WTC11 (cell line): ENCODE data around the gene SYT13. TPM values are rescaled to one million over a fixed set of nuclear protein-coding genes. Genes with fewer than 3 reads are reported as not detected.

Source experiments
- ATAC-seq: fragments of 200-7000 bp; cut with Tn5 transposase; 2 replicates; pipeline ENCODE4 v1.10.0; 2021; ENCODE audit warnings: mild to moderate bottlenecking, moderate library complexity
- CTCF ChIA-PET: fragments of 300-600 bp; sonication (Branson Sonifier 250); formaldehyde crosslinking; loops from one replicate; lab custom pipeline; 2021; ENCODE audit warnings: antibody characterized with exemption; lab: Charles Lee
- POLR2A ChIA-PET: fragments of 350-600 bp; sonication (Branson Sonifier 250); formaldehyde crosslinking; loops from one replicate; lab custom pipeline; 2021; ENCODE audit warnings: antibody characterized with exemption; lab: Charles Lee
- DNase-seq: peaks from one replicate; pipeline ENCODE4 v3.0.0; 2021; ENCODE audit warnings: low spot score
- H3K27ac Mint-ChIP-seq: 2 replicates; pipeline ENCODE4 v1.8.0; 2021; ENCODE audit warnings: mixed read lengths
- H3K27me3 Mint-ChIP-seq: 2 replicates; pipeline ENCODE4 v1.8.0; 2021; ENCODE audit warnings: low read depth, mild to moderate bottlenecking, moderate library complexity, mixed read lengths
- H3K36me3 Mint-ChIP-seq: 2 replicates; pipeline ENCODE4 v1.8.0; 2021; ENCODE audit warnings: mixed read lengths
- H3K4me1 Mint-ChIP-seq: 2 replicates; pipeline ENCODE4 v1.8.0; 2022; ENCODE audit warnings: mixed read lengths
- H3K4me3 Mint-ChIP-seq: 2 replicates; pipeline ENCODE4 v1.8.0; 2021; ENCODE audit warnings: mild to moderate bottlenecking, moderate library complexity, mixed read lengths
- H3K9me3 Mint-ChIP-seq: 2 replicates; pipeline ENCODE4 v1.8.0; 2021; ENCODE audit warnings: mixed read lengths
- CREB1 ChIP-seq: sonication (generic); formaldehyde crosslinking; IDR thresholded peaks from 2 replicates; pipeline ENCODE4 v1.8.0; 2023; ENCODE audit warnings: mild to moderate bottlenecking, missing genetic modification reagents
- FOXP1 ChIP-seq: sonication (generic); formaldehyde crosslinking; IDR thresholded peaks from 2 replicates; pipeline ENCODE4 v1.8.0; 2022; ENCODE audit warnings: missing genetic modification reagents, mild to moderate bottlenecking, moderate library complexity, borderline replicate concordance
- IRF2 ChIP-seq: sonication (generic); formaldehyde crosslinking; IDR thresholded peaks from 2 replicates; pipeline ENCODE4 v1.8.0; 2022; ENCODE audit warnings: low read depth, missing genetic modification reagents, borderline replicate concordance
- JUN ChIP-seq: sonication (generic); formaldehyde crosslinking; IDR thresholded peaks from 2 replicates; pipeline ENCODE4 v1.8.0; 2023; ENCODE audit warnings: mild to moderate bottlenecking, missing genetic modification reagents
- MYBL2 ChIP-seq: sonication (generic); formaldehyde crosslinking; IDR thresholded peaks from 2 replicates; pipeline ENCODE4 v1.8.1; 2023; ENCODE audit warnings: mild to moderate bottlenecking, moderate library complexity, missing genetic modification reagents
- NR2C2 ChIP-seq: sonication (generic); formaldehyde crosslinking; IDR thresholded peaks from 2 replicates; pipeline ENCODE4 v1.8.0; 2022; ENCODE audit warnings: mild to moderate bottlenecking, missing genetic modification reagents
- RORB ChIP-seq: fragments of 250-450 bp; sonication (Bioruptor Pico); IDR thresholded peaks from 2 replicates; pipeline ENCODE4 v1.9.0; 2021; ENCODE audit warnings: mild to moderate bottlenecking
- ZNF219 ChIP-seq: sonication (generic); formaldehyde crosslinking; IDR thresholded peaks from 2 replicates; pipeline ENCODE4 v1.8.0; 2023; ENCODE audit warnings: missing genetic modification reagents, mild to moderate bottlenecking, borderline replicate concordance
- ZNF232 ChIP-seq: sonication (generic); formaldehyde crosslinking; IDR thresholded peaks from 2 replicates; pipeline ENCODE4 v1.8.0; 2022; ENCODE audit warnings: mild to moderate bottlenecking, missing genetic modification reagents
- ZNF416 ChIP-seq: fragments of 250-450 bp; sonication (Bioruptor Pico); IDR thresholded peaks from 2 replicates; pipeline ENCODE4 v1.9.0; 2021; ENCODE audit warnings: mild to moderate bottlenecking, inconsistent platforms
- ZNF423 ChIP-seq: fragments of 250-450 bp; sonication (Bioruptor Pico); IDR thresholded peaks from 2 replicates; pipeline ENCODE4 v2.1.2; 2022; ENCODE audit warnings: mild to moderate bottlenecking, moderate library complexity
- total RNA-seq: library from RNA; stranded (reverse); gene quantifications from 3 replicates; pipeline ENCODE4 v1.2.3, GENCODE V29; 2021
- TF ChIP-seq, protein P1 (sequence below): fragments of 250-450 bp; sonication (Bioruptor Pico); IDR thresholded peaks from 2 replicates; pipeline ENCODE4 v2.1.2; 2022; ENCODE audit warnings: mild to moderate bottlenecking, moderate library complexity
- TF ChIP-seq, protein P2 (sequence below): sonication (generic); formaldehyde crosslinking; IDR thresholded peaks from 2 replicates; pipeline ENCODE4 v1.8.1; 2023; ENCODE audit warnings: mild to moderate bottlenecking, missing genetic modification reagents
- TF ChIP-seq, protein P3 (sequence below): sonication (generic); formaldehyde crosslinking; IDR thresholded peaks from 2 replicates; pipeline ENCODE4 v1.8.0; 2023; ENCODE audit warnings: mild to moderate bottlenecking, missing genetic modification reagents
- TF ChIP-seq, protein P4 (sequence below): sonication (generic); formaldehyde crosslinking; IDR thresholded peaks from 2 replicates; pipeline ENCODE4 v1.8.0; 2022; ENCODE audit warnings: mild to moderate bottlenecking, missing genetic modification reagents
- TF ChIP-seq, protein P5 (sequence below): sonication (generic); formaldehyde crosslinking; IDR thresholded peaks from 2 replicates; pipeline ENCODE4 v1.8.0; 2023; ENCODE audit warnings: missing genetic modification reagents
- TF ChIP-seq, protein P6 (sequence below): sonication (generic); formaldehyde crosslinking; IDR thresholded peaks from 2 replicates; pipeline ENCODE4 v1.8.0; 2022; ENCODE audit warnings: missing genetic modification reagents
- TF ChIP-seq, protein P7 (sequence below): fragments of 250-450 bp; sonication (Bioruptor Pico); IDR thresholded peaks from 2 replicates; pipeline ENCODE4 v1.9.0; 2021; ENCODE audit warnings: mild to moderate bottlenecking
- TF ChIP-seq, protein P8 (sequence below): sonication (generic); formaldehyde crosslinking; IDR thresholded peaks from 2 replicates; pipeline ENCODE4 v1.8.0; 2022; ENCODE audit warnings: mild to moderate bottlenecking, missing genetic modification reagents
- TF ChIP-seq, protein P9 (sequence below): sonication (generic); formaldehyde crosslinking; IDR thresholded peaks from 2 replicates; pipeline ENCODE4 v1.8.1; 2023; ENCODE audit warnings: mild to moderate bottlenecking, missing genetic modification reagents, moderate library complexity

Gene SYT13
- total RNA-seq, 1 experiment from 2014 or later, result 10.8 TPM

DNA sequence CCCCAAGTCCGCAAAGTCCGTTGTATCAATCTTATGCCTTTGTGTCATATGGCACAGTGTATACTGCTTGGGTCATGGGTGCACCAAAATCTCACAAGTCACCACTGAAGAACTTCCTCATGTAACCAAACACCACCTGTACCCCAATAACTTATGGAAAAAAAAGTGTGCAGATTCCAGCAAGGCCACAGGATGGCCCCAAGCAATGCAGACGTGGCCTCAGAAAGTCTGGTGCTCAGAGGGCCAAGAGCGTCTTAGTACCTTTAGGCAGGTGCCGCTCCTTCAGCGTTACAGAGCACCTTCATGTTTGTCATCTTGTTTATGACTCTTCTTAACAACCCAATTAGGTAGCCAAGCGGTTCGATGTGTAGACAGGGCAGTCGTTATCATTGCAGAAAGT, 74.4 kb downstream of the SYT13 start:
- peaks cover 21% of the 10 kb centered on the region for H3K4me1 Mint-ChIP-seq
- H3K9me3 Mint-ChIP-seq, result no peaks in the 10 kb centered on the region
- TF ChIP-seq, protein P1, sequence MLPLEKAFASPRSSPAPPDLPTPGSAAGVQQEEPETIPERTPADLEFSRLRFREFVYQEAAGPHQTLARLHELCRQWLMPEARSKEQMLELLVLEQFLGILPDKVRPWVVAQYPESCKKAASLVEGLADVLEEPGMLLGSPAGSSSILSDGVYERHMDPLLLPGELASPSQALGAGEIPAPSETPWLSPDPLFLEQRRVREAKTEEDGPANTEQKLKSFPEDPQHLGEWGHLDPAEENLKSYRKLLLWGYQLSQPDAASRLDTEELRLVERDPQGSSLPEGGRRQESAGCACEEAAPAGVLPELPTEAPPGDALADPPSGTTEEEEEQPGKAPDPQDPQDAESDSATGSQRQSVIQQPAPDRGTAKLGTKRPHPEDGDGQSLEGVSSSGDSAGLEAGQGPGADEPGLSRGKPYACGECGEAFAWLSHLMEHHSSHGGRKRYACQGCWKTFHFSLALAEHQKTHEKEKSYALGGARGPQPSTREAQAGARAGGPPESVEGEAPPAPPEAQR (CRISPR knock-in tag), result no peak
- TF ChIP-seq, protein P2, sequence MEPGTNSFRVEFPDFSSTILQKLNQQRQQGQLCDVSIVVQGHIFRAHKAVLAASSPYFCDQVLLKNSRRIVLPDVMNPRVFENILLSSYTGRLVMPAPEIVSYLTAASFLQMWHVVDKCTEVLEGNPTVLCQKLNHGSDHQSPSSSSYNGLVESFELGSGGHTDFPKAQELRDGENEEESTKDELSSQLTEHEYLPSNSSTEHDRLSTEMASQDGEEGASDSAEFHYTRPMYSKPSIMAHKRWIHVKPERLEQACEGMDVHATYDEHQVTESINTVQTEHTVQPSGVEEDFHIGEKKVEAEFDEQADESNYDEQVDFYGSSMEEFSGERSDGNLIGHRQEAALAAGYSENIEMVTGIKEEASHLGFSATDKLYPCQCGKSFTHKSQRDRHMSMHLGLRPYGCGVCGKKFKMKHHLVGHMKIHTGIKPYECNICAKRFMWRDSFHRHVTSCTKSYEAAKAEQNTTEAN (CRISPR knock-in tag), result no peak
- TF ChIP-seq MYBL2 (CRISPR knock-in tag) (no peak), ZNF232 (CRISPR knock-in tag) (no peak), ZNF423 (CRISPR knock-in tag) (no peak), ZNF219 (CRISPR knock-in tag) (no peak), FOXP1 (no peak), IRF2 (no peak), ZNF416 (CRISPR knock-in tag) (no peak)
- TF ChIP-seq, protein P3, sequence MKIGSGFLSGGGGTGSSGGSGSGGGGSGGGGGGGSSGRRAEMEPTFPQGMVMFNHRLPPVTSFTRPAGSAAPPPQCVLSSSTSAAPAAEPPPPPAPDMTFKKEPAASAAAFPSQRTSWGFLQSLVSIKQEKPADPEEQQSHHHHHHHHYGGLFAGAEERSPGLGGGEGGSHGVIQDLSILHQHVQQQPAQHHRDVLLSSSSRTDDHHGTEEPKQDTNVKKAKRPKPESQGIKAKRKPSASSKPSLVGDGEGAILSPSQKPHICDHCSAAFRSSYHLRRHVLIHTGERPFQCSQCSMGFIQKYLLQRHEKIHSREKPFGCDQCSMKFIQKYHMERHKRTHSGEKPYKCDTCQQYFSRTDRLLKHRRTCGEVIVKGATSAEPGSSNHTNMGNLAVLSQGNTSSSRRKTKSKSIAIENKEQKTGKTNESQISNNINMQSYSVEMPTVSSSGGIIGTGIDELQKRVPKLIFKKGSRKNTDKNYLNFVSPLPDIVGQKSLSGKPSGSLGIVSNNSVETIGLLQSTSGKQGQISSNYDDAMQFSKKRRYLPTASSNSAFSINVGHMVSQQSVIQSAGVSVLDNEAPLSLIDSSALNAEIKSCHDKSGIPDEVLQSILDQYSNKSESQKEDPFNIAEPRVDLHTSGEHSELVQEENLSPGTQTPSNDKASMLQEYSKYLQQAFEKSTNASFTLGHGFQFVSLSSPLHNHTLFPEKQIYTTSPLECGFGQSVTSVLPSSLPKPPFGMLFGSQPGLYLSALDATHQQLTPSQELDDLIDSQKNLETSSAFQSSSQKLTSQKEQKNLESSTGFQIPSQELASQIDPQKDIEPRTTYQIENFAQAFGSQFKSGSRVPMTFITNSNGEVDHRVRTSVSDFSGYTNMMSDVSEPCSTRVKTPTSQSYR, result no peak
- TF ChIP-seq, protein P4, sequence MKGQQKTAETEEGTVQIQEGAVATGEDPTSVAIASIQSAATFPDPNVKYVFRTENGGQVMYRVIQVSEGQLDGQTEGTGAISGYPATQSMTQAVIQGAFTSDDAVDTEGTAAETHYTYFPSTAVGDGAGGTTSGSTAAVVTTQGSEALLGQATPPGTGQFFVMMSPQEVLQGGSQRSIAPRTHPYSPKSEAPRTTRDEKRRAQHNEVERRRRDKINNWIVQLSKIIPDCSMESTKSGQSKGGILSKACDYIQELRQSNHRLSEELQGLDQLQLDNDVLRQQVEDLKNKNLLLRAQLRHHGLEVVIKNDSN (CRISPR knock-in tag), result no peak
- TF ChIP-seq, protein P5, sequence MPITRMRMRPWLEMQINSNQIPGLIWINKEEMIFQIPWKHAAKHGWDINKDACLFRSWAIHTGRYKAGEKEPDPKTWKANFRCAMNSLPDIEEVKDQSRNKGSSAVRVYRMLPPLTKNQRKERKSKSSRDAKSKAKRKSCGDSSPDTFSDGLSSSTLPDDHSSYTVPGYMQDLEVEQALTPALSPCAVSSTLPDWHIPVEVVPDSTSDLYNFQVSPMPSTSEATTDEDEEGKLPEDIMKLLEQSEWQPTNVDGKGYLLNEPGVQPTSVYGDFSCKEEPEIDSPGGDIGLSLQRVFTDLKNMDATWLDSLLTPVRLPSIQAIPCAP (CRISPR knock-in tag), result no peak
- H3K27me3 Mint-ChIP-seq, result no peaks in the 10 kb centered on the region
- no peak for DNase-seq
- ChIA-PET POLR2A (no interaction called here), CTCF (interaction anchor here (1.1 to 2.6 kb wide), 3 partner anchors 30 to 101 kb away, joined by 5 to 16 read pairs (median 15); no protein-coding TSS in a partner anchor)
- H3K27ac Mint-ChIP-seq, result peak overlapping the region; percentile 55; the same call in 1 of the 2 replicates
- H3K4me3 Mint-ChIP-seq, result no peak overlapping the region
- no peaks in the 10 kb centered on the region for H3K36me3 Mint-ChIP-seq
- no peak for ATAC-seq

DNA sequence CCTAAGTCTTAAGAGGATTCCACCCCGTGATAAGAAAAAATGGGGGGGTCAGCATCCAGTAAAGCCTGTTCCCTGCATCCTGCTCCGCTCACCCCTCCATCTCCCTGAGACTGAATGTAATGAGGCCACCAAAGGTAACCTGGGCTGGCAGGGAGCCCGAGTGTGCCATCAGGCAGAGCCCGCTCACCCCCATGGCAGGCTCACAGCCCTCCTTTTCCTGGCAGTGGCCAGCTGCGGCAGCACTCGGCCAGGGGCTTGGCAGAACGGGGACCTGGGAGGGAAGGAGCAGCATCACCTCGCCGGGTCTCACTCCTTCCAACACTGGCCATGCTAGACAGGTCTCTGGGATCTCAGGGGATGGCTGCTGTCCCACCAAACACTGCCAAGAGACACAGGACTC, 75.3 kb downstream of the SYT13 start:
- Mint-ChIP-seq H3K36me3 (no peaks in the 10 kb centered on the region), H3K4me1 (peaks cover 21% of the 10 kb centered on the region), H3K4me3 (no peak overlapping the region), H3K27ac (no peak overlapping the region), H3K27me3 (no peaks in the 10 kb centered on the region), H3K9me3 (no peaks in the 10 kb centered on the region)
- POLR2A ChIA-PET, result no interaction called here
- CTCF ChIA-PET, result interaction anchor here (0.6 to 3.8 kb wide), 8 partner anchors 22 to 284 kb away, joined by 3 to 25 read pairs (median 5); no protein-coding TSS in a partner anchor
- ATAC-seq (no peak), DNase-seq (no peak)
- TF ChIP-seq, protein P6, sequence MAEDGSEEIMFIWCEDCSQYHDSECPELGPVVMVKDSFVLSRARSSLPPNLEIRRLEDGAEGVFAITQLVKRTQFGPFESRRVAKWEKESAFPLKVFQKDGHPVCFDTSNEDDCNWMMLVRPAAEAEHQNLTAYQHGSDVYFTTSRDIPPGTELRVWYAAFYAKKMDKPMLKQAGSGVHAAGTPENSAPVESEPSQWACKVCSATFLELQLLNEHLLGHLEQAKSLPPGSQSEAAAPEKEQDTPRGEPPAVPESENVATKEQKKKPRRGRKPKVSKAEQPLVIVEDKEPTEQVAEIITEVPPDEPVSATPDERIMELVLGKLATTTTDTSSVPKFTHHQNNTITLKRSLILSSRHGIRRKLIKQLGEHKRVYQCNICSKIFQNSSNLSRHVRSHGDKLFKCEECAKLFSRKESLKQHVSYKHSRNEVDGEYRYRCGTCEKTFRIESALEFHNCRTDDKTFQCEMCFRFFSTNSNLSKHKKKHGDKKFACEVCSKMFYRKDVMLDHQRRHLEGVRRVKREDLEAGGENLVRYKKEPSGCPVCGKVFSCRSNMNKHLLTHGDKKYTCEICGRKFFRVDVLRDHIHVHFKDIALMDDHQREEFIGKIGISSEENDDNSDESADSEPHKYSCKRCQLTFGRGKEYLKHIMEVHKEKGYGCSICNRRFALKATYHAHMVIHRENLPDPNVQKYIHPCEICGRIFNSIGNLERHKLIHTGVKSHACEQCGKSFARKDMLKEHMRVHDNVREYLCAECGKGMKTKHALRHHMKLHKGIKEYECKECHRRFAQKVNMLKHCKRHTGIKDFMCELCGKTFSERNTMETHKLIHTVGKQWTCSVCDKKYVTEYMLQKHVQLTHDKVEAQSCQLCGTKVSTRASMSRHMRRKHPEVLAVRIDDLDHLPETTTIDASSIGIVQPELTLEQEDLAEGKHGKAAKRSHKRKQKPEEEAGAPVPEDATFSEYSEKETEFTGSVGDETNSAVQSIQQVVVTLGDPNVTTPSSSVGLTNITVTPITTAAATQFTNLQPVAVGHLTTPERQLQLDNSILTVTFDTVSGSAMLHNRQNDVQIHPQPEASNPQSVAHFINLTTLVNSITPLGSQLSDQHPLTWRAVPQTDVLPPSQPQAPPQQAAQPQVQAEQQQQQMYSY, result no peak
- TF ChIP-seq CREB1 (CRISPR knock-in tag) (no peak), ZNF219 (CRISPR knock-in tag) (no peak), NR2C2 (no peak), RORB (CRISPR knock-in tag) (no peak), JUN (no peak)
- TF ChIP-seq, protein P7, sequence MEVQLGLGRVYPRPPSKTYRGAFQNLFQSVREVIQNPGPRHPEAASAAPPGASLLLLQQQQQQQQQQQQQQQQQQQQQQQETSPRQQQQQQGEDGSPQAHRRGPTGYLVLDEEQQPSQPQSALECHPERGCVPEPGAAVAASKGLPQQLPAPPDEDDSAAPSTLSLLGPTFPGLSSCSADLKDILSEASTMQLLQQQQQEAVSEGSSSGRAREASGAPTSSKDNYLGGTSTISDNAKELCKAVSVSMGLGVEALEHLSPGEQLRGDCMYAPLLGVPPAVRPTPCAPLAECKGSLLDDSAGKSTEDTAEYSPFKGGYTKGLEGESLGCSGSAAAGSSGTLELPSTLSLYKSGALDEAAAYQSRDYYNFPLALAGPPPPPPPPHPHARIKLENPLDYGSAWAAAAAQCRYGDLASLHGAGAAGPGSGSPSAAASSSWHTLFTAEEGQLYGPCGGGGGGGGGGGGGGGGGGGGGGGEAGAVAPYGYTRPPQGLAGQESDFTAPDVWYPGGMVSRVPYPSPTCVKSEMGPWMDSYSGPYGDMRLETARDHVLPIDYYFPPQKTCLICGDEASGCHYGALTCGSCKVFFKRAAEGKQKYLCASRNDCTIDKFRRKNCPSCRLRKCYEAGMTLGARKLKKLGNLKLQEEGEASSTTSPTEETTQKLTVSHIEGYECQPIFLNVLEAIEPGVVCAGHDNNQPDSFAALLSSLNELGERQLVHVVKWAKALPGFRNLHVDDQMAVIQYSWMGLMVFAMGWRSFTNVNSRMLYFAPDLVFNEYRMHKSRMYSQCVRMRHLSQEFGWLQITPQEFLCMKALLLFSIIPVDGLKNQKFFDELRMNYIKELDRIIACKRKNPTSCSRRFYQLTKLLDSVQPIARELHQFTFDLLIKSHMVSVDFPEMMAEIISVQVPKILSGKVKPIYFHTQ (CRISPR knock-in tag), result no peak
- TF ChIP-seq, protein P8, sequence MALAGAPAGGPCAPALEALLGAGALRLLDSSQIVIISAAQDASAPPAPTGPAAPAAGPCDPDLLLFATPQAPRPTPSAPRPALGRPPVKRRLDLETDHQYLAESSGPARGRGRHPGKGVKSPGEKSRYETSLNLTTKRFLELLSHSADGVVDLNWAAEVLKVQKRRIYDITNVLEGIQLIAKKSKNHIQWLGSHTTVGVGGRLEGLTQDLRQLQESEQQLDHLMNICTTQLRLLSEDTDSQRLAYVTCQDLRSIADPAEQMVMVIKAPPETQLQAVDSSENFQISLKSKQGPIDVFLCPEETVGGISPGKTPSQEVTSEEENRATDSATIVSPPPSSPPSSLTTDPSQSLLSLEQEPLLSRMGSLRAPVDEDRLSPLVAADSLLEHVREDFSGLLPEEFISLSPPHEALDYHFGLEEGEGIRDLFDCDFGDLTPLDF, result no peak
- TF ChIP-seq, protein P9, sequence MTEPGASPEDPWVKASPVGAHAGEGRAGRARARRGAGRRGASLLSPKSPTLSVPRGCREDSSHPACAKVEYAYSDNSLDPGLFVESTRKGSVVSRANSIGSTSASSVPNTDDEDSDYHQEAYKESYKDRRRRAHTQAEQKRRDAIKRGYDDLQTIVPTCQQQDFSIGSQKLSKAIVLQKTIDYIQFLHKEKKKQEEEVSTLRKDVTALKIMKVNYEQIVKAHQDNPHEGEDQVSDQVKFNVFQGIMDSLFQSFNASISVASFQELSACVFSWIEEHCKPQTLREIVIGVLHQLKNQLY (CRISPR knock-in tag), result no peak
